SK-N-SH treated with all-trans-retinoic acid at 6 μM for 48 hours (cell line): ENCODE data around the gene PRR33.

Experiments used
- ARNTL ChIP-seq: fragments of 450-650 bp; formaldehyde crosslinking; IDR thresholded peaks from 2 replicates; pipeline ENCODE4 v1.5.0; 2020; ENCODE audit warnings: low read depth, mild to moderate bottlenecking, moderate library complexity, borderline replicate concordance
- GLIS3 ChIP-seq: fragments of 250-450 bp; sonication (Bioruptor Pico); IDR thresholded peaks from 2 replicates; pipeline ENCODE4 v1.5.0; 2020; ENCODE audit warnings: mild to moderate bottlenecking, moderate library complexity
- OSR1 ChIP-seq: fragments of 250-450 bp; sonication (Bioruptor Pico); IDR thresholded peaks from 2 replicates; pipeline ENCODE4 v1.8.0; 2022; ENCODE audit warnings: moderate library complexity, mild to moderate bottlenecking, inconsistent platforms
- PPARA ChIP-seq: fragments of 250-450 bp; sonication (Bioruptor Pico); IDR thresholded peaks from 2 replicates; pipeline ENCODE4 v1.5.0; 2020; ENCODE audit warnings: mild to moderate bottlenecking, borderline replicate concordance
- RARB ChIP-seq: fragments of 250-450 bp; sonication (Bioruptor Pico); IDR thresholded peaks from 2 replicates; pipeline ENCODE4 v1.8.0; 2021; ENCODE audit warnings: mild to moderate bottlenecking, moderate library complexity
- SNAI2 ChIP-seq: fragments of 250-450 bp; sonication (Bioruptor Pico); IDR thresholded peaks from 2 replicates; pipeline ENCODE4 v1.5.0; 2020; ENCODE audit warnings: mild to moderate bottlenecking, moderate library complexity
- ZFP3 ChIP-seq: fragments of 250-450 bp; sonication (Bioruptor Pico); IDR thresholded peaks from 2 replicates; pipeline ENCODE4 v1.5.0; 2020; ENCODE audit warnings: mild to moderate bottlenecking, moderate library complexity
- ZFP30 ChIP-seq: fragments of 450-650 bp; formaldehyde crosslinking; IDR thresholded peaks from 2 replicates; pipeline ENCODE4 v1.5.0; 2022; ENCODE audit warnings: mild to moderate bottlenecking, moderate library complexity
- ZNF565 ChIP-seq: fragments of 450-650 bp; formaldehyde crosslinking; conservative IDR thresholded peaks from 2 replicates; pipeline ENCODE4 v1.5.0; 2020; ENCODE audit warnings: low read depth, mild to moderate bottlenecking, moderate library complexity
- ZNF8 ChIP-seq: fragments of 450-650 bp; formaldehyde crosslinking; IDR thresholded peaks from 2 replicates; pipeline ENCODE4 v1.5.0; 2020; ENCODE audit warnings: mild to moderate bottlenecking, moderate library complexity
- TF ChIP-seq, protein P1 (sequence below): fragments of 250-450 bp; sonication (Bioruptor Pico); IDR thresholded peaks from 2 replicates; pipeline ENCODE4 v1.8.0; 2020; ENCODE audit warnings: mild to moderate bottlenecking, moderate library complexity, borderline replicate concordance
- TF ChIP-seq, protein P2 (sequence below): fragments of 250-450 bp; sonication (Bioruptor Pico); IDR thresholded peaks from 2 replicates; pipeline ENCODE4 v1.5.1; 2021; ENCODE audit warnings: mild to moderate bottlenecking, moderate library complexity
- TF ChIP-seq, protein P3 (sequence below): fragments of 250-450 bp; sonication (Bioruptor Pico); IDR thresholded peaks from 2 replicates; pipeline ENCODE4 v1.5.1; 2020; ENCODE audit warnings: low read depth, mild to moderate bottlenecking, moderate library complexity
- TF ChIP-seq, protein P4 (sequence below): fragments of 250-450 bp; sonication (Bioruptor Pico); IDR thresholded peaks from 2 replicates; pipeline ENCODE4 v1.8.0; 2021; ENCODE audit warnings: low read depth, mild to moderate bottlenecking, moderate library complexity, borderline replicate concordance

DNA sequence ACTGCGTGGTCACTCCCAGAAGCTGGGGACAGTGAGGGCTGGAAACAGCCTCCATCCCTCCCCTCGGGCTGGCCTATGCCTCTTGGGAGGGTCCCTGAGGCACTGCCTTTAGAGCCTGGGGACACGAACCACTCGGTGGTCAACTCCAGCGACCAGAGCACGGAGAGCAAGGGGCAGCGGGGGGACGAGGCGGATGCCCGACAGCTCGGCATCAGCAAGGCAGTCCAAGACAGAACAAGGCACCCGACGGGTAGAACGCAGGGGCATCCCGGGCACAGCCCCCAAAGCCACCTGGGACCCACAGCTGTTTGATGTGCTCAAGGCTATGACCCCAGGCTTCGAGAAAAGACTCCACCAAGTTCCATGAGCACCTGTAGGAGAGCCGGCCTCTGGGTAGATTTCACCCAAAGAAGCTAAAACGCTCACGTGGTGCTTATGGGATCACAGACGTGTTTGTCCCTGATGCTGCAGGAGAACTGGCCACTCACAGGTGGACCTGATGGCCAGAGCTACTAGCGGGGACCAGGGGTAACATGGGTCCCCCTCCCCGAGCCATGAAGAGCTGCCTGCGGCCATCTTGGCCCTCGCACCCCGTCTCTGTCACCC is 39.3 kb downstream of the PRR33 start:
- TF ChIP-seq PPARA (CRISPR knock-in tag) (no peak), GLIS3 (CRISPR knock-in tag) (no peak), OSR1 (no peak), ZNF565 (no peak), ZFP3 (no peak), ZFP30 (no peak), ZNF8 (no peak), ARNTL (CRISPR knock-in tag) (no peak), RARB (CRISPR knock-in tag) (no peak), SNAI2 (no peak)
- TF ChIP-seq, protein P1, sequence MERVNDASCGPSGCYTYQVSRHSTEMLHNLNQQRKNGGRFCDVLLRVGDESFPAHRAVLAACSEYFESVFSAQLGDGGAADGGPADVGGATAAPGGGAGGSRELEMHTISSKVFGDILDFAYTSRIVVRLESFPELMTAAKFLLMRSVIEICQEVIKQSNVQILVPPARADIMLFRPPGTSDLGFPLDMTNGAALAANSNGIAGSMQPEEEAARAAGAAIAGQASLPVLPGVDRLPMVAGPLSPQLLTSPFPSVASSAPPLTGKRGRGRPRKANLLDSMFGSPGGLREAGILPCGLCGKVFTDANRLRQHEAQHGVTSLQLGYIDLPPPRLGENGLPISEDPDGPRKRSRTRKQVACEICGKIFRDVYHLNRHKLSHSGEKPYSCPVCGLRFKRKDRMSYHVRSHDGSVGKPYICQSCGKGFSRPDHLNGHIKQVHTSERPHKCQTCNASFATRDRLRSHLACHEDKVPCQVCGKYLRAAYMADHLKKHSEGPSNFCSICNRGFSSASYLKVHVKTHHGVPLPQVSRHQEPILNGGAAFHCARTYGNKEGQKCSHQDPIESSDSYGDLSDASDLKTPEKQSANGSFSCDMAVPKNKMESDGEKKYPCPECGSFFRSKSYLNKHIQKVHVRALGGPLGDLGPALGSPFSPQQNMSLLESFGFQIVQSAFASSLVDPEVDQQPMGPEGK (CRISPR knock-in tag) = no peak
- TF ChIP-seq, protein P2, sequence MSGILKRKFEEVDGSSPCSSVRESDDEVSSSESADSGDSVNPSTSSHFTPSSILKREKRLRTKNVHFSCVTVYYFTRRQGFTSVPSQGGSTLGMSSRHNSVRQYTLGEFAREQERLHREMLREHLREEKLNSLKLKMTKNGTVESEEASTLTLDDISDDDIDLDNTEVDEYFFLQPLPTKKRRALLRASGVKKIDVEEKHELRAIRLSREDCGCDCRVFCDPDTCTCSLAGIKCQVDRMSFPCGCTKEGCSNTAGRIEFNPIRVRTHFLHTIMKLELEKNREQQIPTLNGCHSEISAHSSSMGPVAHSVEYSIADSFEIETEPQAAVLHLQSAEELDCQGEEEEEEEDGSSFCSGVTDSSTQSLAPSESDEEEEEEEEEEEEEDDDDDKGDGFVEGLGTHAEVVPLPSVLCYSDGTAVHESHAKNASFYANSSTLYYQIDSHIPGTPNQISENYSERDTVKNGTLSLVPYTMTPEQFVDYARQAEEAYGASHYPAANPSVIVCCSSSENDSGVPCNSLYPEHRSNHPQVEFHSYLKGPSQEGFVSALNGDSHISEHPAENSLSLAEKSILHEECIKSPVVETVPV (CRISPR knock-in tag) = no peak
- TF ChIP-seq, protein P3, sequence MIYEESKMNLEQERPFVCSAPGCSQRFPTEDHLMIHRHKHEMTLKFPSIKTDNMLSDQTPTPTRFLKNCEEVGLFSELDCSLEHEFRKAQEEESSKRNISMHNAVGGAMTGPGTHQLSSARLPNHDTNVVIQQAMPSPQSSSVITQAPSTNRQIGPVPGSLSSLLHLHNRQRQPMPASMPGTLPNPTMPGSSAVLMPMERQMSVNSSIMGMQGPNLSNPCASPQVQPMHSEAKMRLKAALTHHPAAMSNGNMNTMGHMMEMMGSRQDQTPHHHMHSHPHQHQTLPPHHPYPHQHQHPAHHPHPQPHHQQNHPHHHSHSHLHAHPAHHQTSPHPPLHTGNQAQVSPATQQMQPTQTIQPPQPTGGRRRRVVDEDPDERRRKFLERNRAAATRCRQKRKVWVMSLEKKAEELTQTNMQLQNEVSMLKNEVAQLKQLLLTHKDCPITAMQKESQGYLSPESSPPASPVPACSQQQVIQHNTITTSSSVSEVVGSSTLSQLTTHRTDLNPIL (CRISPR knock-in tag) = no peak
- TF ChIP-seq, protein P4, sequence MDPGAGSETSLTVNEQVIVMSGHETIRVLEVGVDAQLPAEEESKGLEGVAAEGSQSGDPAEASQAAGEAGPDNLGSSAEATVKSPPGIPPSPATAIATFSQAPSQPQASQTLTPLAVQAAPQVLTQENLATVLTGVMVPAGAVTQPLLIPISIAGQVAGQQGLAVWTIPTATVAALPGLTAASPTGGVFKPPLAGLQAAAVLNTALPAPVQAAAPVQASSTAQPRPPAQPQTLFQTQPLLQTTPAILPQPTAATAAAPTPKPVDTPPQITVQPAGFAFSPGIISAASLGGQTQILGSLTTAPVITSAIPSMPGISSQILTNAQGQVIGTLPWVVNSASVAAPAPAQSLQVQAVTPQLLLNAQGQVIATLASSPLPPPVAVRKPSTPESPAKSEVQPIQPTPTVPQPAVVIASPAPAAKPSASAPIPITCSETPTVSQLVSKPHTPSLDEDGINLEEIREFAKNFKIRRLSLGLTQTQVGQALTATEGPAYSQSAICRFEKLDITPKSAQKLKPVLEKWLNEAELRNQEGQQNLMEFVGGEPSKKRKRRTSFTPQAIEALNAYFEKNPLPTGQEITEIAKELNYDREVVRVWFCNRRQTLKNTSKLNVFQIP (CRISPR knock-in tag) = no peak
